Brain microvascular endothelial cell (primary cell): Measurements from ENCODE around the gene RPS21.

Experiments
- DNase-seq: peaks from one replicate; pipeline ENCODE4 v3.0.0-alpha.2; 2020
- H3K27ac ChIP-seq: fragments of 250-450 bp; sonication (Bioruptor Pico); 2 replicates; pipeline ENCODE4 v1.5.1; 2020; ENCODE audit warnings: mild to moderate bottlenecking, moderate library complexity
- H3K27me3 ChIP-seq: fragments of 250-450 bp; sonication (Bioruptor Pico); replicated peaks from 2 replicates; pipeline ENCODE4 v1.5.1; 2020; ENCODE audit warnings: mild to moderate bottlenecking
- H3K36me3 ChIP-seq: fragments of 250-450 bp; sonication (Bioruptor Pico); replicated peaks from 2 replicates; pipeline ENCODE4 v1.5.1; 2020; ENCODE audit warnings: mild to moderate bottlenecking
- H3K4me3 ChIP-seq: 2 replicates; pipeline ENCODE4 v1.5.1; 2011; ENCODE audit warnings: low read depth, mild to moderate bottlenecking, control low read depth, low read length, moderate library complexity
- in situ Hi-C: cut with HindIII; loops from 2 replicates; pipeline ENCODE4 v1.10.0; 2017; ENCODE audit warnings: low sequenced_read_pairs, low pct_ligation_motif_present
- TF ChIP-seq, protein P1 (sequence below): IDR thresholded peaks from 2 replicates; pipeline ENCODE4 v1.5.1; 2011; ENCODE audit warnings: low read depth, mild to moderate bottlenecking, moderate library complexity, low read length, control low read depth, inconsistent platforms; ENCODE audit errors: missing control alignments

RPS21 gene

GRCh38 chr20:62417981-62418708, 31.2 kb downstream of the RPS21 start:
- Histone ChIP-seq H3K27ac (no peak overlapping the region), H3K36me3 (no peaks in the 10 kb centered on the region)
- in situ Hi-C loops, result no loop called here

DNA sequence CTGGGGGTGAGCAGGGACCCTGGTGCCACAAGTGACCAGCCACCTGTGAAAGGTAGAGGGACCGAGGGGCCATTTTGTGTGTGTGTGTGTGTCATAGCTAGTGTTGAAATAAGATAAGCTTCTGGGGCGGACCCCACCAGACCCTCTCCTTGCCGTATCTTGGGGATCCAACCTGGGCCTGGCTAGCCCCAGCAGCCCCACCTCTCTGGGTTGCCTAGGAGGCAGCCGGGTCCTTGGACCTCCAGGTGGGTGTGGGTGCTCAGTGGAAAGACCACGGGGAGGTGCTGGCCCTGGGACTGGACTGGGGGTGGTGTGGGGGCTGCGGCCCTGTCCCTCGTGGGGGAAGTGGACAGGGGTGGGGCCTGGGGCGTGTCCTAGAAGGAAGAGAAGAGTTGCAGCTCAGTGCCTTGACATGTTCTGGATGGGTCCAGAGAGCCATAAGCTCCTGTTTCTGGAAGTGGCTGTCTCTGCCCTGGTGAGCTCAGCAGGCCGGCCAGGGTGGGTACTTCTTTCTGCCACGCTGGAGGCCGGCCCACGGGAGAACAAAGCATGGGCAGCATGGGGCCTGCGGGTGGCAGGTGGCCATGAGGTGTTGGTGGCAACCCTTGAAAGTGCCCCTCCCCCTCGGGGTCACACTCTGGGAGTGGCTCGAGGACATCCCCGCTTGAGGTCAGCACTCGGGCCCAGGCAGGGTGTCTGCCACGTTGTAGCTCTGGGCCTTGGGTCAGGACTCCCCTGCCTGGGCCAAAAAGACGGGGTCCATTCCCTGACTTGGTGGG, 32.0 kb downstream of the RPS21 start:
- no peak for DNase-seq
- TF ChIP-seq, protein P1, sequence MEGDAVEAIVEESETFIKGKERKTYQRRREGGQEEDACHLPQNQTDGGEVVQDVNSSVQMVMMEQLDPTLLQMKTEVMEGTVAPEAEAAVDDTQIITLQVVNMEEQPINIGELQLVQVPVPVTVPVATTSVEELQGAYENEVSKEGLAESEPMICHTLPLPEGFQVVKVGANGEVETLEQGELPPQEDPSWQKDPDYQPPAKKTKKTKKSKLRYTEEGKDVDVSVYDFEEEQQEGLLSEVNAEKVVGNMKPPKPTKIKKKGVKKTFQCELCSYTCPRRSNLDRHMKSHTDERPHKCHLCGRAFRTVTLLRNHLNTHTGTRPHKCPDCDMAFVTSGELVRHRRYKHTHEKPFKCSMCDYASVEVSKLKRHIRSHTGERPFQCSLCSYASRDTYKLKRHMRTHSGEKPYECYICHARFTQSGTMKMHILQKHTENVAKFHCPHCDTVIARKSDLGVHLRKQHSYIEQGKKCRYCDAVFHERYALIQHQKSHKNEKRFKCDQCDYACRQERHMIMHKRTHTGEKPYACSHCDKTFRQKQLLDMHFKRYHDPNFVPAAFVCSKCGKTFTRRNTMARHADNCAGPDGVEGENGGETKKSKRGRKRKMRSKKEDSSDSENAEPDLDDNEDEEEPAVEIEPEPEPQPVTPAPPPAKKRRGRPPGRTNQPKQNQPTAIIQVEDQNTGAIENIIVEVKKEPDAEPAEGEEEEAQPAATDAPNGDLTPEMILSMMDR, result no peak
- H3K36me3 ChIP-seq, result no peaks in the 10 kb centered on the region

More at GRCh38 chr20:62417981-62418708, 31.2 kb downstream of the RPS21 start:
- TF ChIP-seq, protein P1, result no peak
- Histone ChIP-seq H3K4me3 (no peak overlapping the region), H3K27me3 (peaks cover under 1% of the 10 kb centered on the region)
- DNase-seq, result no peak

GRCh38 chr20:62419759-62420158, 32.9 kb downstream of the RPS21 start:
- Histone ChIP-seq H3K36me3 (no peaks in the 10 kb centered on the region), H3K4me3 (no peak overlapping the region), H3K27ac (no peak overlapping the region), H3K27me3 (peaks cover 2% of the 10 kb centered on the region)
- TF ChIP-seq, protein P1, result no peak
- in situ Hi-C loops, result no loop called here
- no peak for DNase-seq

More for the DNA sequence above, 32.0 kb downstream of the RPS21 start:
- Histone ChIP-seq H3K4me3 (no peak overlapping the region), H3K27me3 (peaks cover 2% of the 10 kb centered on the region), H3K27ac (no peak overlapping the region)
- in situ Hi-C loops, result no loop called here

GRCh38 chr20:62420846-62421715, 34.2 kb downstream of the RPS21 start:
- Histone ChIP-seq H3K4me3 (no peak overlapping the region), H3K27me3 (peaks cover 2% of the 10 kb centered on the region), H3K27ac (no peak overlapping the region), H3K36me3 (no peaks in the 10 kb centered on the region)
- in situ Hi-C loops, result no loop called here
- TF ChIP-seq, protein P1, result no peak
- no peak for DNase-seq

DNA sequence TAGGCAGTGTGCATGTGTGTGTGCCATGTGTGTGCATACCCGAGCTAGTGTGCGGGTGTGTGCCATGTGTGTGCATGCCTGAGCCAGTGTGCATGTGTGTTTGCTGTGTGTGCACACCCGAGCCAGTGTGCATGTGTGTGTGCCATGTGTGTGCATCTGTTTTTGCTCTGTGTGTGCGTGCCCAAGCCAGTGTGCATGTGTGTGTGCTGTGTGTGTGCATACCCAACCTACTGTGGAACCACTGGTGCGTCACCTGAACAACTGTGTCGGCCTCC, 34.8 kb downstream of the RPS21 start:
- Histone ChIP-seq H3K27ac (no peak overlapping the region), H3K36me3 (no peaks in the 10 kb centered on the region), H3K27me3 (peaks cover 2% of the 10 kb centered on the region), H3K4me3 (no peak overlapping the region)
- TF ChIP-seq, protein P1, result no peak
- DNase-seq, result no peak
- in situ Hi-C loops, result no loop called here
